NB4 (cell line): Measurements from ENCODE around the gene MTCH1.

Experiments used
- CTCF ChIP-seq: IDR thresholded peaks from one replicate; pipeline ENCODE4 v1.5.1; 2012; ENCODE audit warnings: low read depth, low read length
- MYC ChIP-seq: IDR thresholded peaks from 2 replicates; pipeline ENCODE4 v1.6.1; 2011; ENCODE audit warnings: low read depth, low read length
- POLR2A ChIP-seq: IDR thresholded peaks from 2 replicates; pipeline ENCODE4 v1.6.1; 2011; ENCODE audit warnings: mild to moderate bottlenecking; ENCODE audit not compliant: insufficient read length; ENCODE audit errors: extremely low read depth

DNA sequence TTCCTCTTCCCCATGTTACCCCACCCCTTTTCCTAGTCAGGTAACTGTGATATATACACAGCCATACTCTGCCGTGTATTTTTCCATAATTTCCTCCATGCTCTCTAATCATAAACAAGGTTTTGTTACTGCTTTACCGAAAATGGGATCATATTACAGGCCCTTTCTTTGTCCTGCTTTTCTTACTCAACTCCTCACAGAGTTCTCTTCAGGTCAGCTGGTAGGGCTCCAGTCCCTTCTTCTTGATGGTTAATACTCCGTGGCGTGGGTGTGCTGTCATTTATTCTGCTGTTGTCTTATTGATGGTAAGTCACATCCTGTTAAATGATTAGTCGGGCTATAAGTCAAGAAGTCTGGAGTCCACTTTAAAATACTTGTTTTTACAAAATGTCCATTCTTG is 56.4 kb downstream of the MTCH1 start:
- TF ChIP-seq POLR2A = no peak
- no peak for TF ChIP-seq CTCF
- no peak for TF ChIP-seq MYC
